Cardiac muscle cell (in vitro differentiated cells and primary cell): ENCODE results near the gene GYG2. TPM values are rescaled to one million over a fixed set of nuclear protein-coding genes. Genes with fewer than 3 reads are reported as not detected.
"Not testable (repeated sequence)": the region's sequence is repeated elsewhere in the genome, so short reads cannot be mapped to it uniquely, and the experiment has no call there.

ENCODE experiments used
- DNase-seq, 2 donors: peaks; one replicate each; pipeline versions ENCODE4 v3.0.0 to v3.0.0-alpha.2; 2010 to 2017; ENCODE audit warnings: low read depth in 1 of 2, low spot score in 1 of 2
- H3K27ac ChIP-seq: fragments of 200-600 bp; sonication (generic); 2 replicates; pipeline ENCODE4 v1.5.1; 2016
- H3K27me3 ChIP-seq: fragments of 200-600 bp; sonication (generic); 2 replicates; pipeline ENCODE4 v1.6.0; 2016; ENCODE audit warnings: control low read depth
- H3K36me3 ChIP-seq: fragments of 200-600 bp; sonication (generic); 2 replicates; pipeline ENCODE4 v1.5.1; 2016; ENCODE audit warnings: control low read depth
- H3K4me1 ChIP-seq: fragments of 200-600 bp; sonication (generic); 2 replicates; pipeline ENCODE4 v1.8.1; 2017; ENCODE audit warnings: low read depth, mild to moderate bottlenecking, mixed run types
- H3K4me3 ChIP-seq: fragments of 200-600 bp; sonication (generic); 2 replicates; pipeline ENCODE4 v1.5.1; 2016; ENCODE audit warnings: mild to moderate bottlenecking
- H3K9me3 ChIP-seq: fragments of 200-600 bp; sonication (generic); 2 replicates; pipeline ENCODE4 v1.5.1; 2017; ENCODE audit warnings: low read depth, mild to moderate bottlenecking, control low read depth
- polyA plus RNA-seq: library from polyadenylated mRNA; unstranded; fragments of >200 nt; fragmentation: Nextera tagmentation; extraction: Ambion mirVana; gene quantifications from 2 replicates; pipeline ENCODE4 v1.2.1, GENCODE V29; 2016
- total RNA-seq: library from RNA; depleted of rRNA; stranded (reverse); fragments of >200 nt; gene quantifications from 2 replicates; pipeline ENCODE4 v1.2.3, GENCODE V29; 2016
- TF ChIP-seq, protein P1 (sequence below): IDR thresholded peaks from 2 replicates; pipeline ENCODE4 v1.5.1; 2012; ENCODE audit warnings: low read depth, mild to moderate bottlenecking, low read length

Gene GYG2
- total and polyA plus RNA-seq, 2 experiments from 2014 or later, result 58.0 to 58.4 TPM

DNA sequence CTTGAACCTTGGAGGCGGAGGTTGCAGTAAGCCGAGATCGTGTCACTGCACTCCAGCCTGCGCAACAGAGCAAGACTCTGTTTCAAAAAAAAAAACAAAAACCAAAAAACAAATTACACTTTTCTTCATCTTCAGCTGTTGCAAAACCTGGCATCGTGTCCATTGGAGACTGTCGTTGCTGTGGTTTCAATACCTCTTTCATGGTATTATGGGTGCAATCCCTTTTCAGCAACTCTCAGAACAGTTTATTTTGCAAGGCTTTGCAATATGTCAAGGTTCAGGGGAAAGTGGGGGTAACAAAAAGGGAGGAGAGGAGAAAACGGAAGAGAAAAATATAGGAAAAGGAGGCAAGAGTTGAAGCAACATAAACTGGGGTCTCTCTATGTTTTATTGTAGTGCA lies 59.6 kb downstream of the GYG2 start:
- H3K27me3 ChIP-seq, result no peaks in the 10 kb centered on the region
- no peak overlapping the region for H3K27ac ChIP-seq
- DNase-seq, result no peak
- TF ChIP-seq, protein P1, sequence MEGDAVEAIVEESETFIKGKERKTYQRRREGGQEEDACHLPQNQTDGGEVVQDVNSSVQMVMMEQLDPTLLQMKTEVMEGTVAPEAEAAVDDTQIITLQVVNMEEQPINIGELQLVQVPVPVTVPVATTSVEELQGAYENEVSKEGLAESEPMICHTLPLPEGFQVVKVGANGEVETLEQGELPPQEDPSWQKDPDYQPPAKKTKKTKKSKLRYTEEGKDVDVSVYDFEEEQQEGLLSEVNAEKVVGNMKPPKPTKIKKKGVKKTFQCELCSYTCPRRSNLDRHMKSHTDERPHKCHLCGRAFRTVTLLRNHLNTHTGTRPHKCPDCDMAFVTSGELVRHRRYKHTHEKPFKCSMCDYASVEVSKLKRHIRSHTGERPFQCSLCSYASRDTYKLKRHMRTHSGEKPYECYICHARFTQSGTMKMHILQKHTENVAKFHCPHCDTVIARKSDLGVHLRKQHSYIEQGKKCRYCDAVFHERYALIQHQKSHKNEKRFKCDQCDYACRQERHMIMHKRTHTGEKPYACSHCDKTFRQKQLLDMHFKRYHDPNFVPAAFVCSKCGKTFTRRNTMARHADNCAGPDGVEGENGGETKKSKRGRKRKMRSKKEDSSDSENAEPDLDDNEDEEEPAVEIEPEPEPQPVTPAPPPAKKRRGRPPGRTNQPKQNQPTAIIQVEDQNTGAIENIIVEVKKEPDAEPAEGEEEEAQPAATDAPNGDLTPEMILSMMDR, result no peak
- no peaks in the 10 kb centered on the region for H3K9me3 ChIP-seq
- H3K36me3 ChIP-seq, result no peaks in the 10 kb centered on the region
- H3K4me3 ChIP-seq, result no peak overlapping the region
- peaks cover 16% of the 10 kb centered on the region for H3K4me1 ChIP-seq

DNA sequence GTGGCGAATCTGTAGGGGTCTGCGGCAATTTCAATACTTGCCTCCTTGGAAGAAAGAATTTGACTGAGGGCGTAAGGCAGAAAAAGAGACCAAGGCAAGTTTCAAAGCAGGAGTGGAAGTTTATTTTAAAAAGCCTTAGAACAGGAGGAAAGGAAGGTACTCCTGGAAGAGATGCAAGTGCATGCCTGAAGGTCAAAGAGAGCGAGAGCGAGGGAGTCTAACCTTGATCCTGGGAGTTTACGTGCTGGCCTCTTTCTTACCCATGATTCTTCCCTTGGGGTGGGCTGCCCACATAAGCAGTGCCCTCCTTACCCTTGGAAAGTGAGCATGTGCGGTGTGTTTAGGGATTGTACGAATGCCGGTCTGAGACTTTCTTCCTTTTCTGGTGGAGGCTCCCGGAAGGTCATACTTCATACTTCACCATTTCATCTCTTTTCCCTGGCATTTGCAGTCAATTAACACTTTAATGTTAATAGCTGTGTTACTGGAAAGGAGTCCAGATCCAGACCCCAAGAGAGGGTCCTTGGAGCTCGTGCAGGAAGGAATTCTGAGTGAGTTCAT lies 60.4 kb downstream of the GYG2 start:
- no peak overlapping the region for H3K27ac ChIP-seq
- TF ChIP-seq, protein P1, result no peak

DNA sequence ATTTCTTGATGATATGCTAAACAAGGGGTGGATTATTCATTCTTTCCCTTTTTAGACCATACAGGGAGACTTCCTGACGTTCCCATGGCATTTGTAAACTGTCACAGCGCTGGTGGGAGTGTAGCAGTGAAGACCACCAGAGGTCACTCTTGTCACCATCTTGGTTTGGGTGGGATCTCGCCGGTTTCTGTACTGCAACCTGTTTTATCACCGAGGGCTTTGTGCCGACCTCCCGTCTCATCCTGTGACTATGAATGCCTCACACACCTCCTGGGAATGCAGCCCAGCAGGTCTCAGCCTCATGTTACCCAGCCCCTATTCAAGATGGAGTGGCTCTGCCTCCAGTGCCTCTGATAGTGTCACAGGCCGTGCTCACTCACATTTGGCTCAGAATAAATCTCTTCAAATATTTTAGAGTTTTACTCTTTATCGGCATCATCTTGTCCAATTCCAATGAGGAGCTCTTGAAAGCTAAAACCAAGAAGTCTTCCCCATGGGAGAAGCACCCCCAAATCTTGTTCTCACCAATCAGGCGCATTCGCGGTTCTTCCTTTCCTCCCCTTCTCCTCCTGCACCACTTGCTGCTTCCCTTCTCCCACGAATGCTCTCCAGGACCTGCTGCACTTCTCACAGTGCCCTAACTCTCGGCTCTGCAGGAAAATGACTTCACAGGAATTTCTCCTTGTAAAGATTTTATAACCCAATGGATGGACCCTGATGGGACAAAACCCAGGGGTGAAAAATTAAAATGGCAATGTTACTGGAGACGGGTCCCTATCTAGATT lies 61.2 kb downstream of the GYG2 start:
- H3K27me3 ChIP-seq, H3K4me3 ChIP-seq, H3K9me3 ChIP-seq, H3K36me3 ChIP-seq: not testable (repeated sequence)
- TF ChIP-seq, protein P1, result peak; percentile 31
- DNase-seq, result peak in 1 of 2 donors; percentile 27
- peak overlapping the region; percentile 44 for H3K27ac ChIP-seq
- H3K4me1 ChIP-seq, result peaks cover 21% of the 10 kb centered on the region

More for the DNA sequence above, 60.4 kb downstream of the GYG2 start:
- Histone ChIP-seq H3K4me1 (peaks cover 16% of the 10 kb centered on the region), H3K4me3 (no peak overlapping the region), H3K9me3 (no peaks in the 10 kb centered on the region), H3K36me3 (no peaks in the 10 kb centered on the region), H3K27me3 (no peaks in the 10 kb centered on the region)
- DNase-seq, result no peak

DNA sequence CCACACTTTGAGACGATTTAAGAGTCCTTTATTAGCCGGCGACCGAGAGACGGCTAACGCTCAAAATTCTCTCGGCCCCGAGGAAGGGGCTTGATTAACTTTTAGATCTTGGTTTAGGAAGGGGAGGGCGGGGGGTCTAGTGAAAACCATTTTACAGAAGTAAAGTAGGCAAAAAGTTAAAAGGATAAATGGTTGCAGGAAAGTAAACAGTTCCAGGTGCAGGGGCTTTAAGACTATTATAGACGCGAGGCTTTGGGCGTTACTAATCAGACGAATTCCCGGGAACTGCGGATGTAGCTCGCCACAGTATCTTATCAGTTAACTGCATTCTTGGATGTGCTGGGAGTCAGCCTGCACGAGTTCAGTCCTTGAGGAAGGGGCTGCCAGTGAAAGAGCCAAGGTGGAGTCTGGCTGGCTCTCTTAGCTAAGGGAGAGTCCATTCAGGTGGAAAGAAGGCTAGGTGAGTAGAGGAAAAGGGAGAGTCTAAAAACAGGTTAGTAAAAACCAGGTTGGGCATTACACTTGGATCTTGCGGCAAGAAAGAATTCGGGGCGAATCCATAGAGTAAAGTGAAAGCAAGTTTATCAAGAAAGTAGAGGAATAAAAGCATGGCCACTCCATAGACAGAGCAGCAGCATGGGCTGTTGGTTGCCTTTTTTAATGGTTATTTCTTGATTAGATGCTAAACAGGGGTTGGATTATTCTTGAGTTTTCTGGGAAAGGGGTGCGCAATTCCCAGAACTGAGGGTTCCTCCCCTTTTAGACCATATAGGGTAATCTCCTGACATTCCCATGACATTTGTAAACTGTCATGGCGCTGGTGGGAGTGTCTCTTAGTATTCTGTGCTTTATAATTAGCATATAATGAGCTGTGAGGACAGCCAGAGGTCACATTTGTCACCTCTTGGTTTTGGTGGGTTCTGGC lies 62.1 kb downstream of the GYG2 start:
- H3K27me3 ChIP-seq, result not testable (repeated sequence)
- H3K27ac ChIP-seq, result peak overlapping the region; percentile 44

DNA sequence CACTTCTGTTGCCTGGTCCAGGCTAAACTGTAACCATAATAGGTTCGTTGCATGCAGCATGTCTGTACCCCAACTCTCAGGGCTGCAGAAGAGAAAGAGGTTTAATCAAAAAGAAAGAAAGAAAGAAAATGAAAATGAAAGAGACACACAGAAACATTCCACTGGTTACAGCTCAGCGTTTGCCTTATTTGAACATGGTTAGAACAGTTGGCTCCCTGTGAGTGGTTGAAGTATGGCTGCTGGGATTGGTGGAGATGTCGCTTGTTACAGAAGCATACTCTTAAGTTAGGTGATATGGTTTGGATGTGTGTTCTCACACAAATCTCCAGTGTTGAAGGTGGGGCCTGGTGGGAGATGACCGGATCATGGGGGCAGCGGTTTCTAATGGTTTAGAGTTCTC lies 64.1 kb downstream of the GYG2 start:
- H3K27me3 ChIP-seq, result no peaks in the 10 kb centered on the region
- H3K27ac ChIP-seq, result no peak overlapping the region
- TF ChIP-seq, protein P1, result no peak
- no peaks in the 10 kb centered on the region for H3K9me3 ChIP-seq
- no peak overlapping the region for H3K4me3 ChIP-seq
- H3K36me3 ChIP-seq, result no peaks in the 10 kb centered on the region
- no peak for DNase-seq
- H3K4me1 ChIP-seq, result peaks cover 33% of the 10 kb centered on the region

More for the DNA sequence above, 62.1 kb downstream of the GYG2 start:
- peaks cover 26% of the 10 kb centered on the region for H3K4me1 ChIP-seq
- not testable (repeated sequence) for H3K4me3 ChIP-seq, H3K9me3 ChIP-seq, H3K36me3 ChIP-seq, DNase-seq
